C4-2B (cell line): ENCODE data around the gene IGSF5.
"Not testable (repeated sequence)": the region's sequence is repeated elsewhere in the genome, so short reads cannot be mapped to it uniquely, and the experiment has no call there.

Source experiments
- H3K27ac ChIP-seq: fragments of 450-650 bp; 2 replicates; pipeline ENCODE4 v1.5.1; 2017
- CTCF ChIP-seq: fragments of 450-650 bp; conservative IDR thresholded peaks from 2 replicates; pipeline ENCODE4 v1.5.1; 2017; ENCODE audit warnings: mild to moderate bottlenecking
- ZFX ChIP-seq: fragments of 450-650 bp; IDR thresholded peaks from 2 replicates; pipeline ENCODE4 v1.6.1; 2017

Gene IGSF5

GRCh38 chr21:39744883-39745282 is at the start of gene IGSF5:
IGSF5 (plus strand) TSS chr21:39745183; CDS start chr21:39745510, 327 bp downstream.
- H3K27ac ChIP-seq: not testable (repeated sequence)

GRCh38 chr21:39696196-39696595 is 48.8 kb upstream of the IGSF5 start:
- H3K27ac ChIP-seq: no peak overlapping the region
- TF ChIP-seq CTCF: no peak
- no peak for TF ChIP-seq ZFX

- TF ChIP-seq ZFX (no peak), CTCF (no peak)
- no peak overlapping the region for H3K27ac ChIP-seq
Measured at GRCh38 chr21:39696618-39697017, 48.4 kb upstream of the IGSF5 start.

- no peak overlapping the region for H3K27ac ChIP-seq
- TF ChIP-seq ZFX (no peak), CTCF (no peak)
Measured at GRCh38 chr21:39700318-39700717, 44.7 kb upstream of the IGSF5 start.

GRCh38 chr21:39703578-39703977 is 41.4 kb upstream of the IGSF5 start:
- TF ChIP-seq CTCF: no peak
- TF ChIP-seq ZFX: no peak
- no peak overlapping the region for H3K27ac ChIP-seq

- TF ChIP-seq ZFX (no peak), CTCF (peak; percentile 17)
- no peak overlapping the region for H3K27ac ChIP-seq
Measured at GRCh38 chr21:39705849-39706248, 39.1 kb upstream of the IGSF5 start.

- no peak overlapping the region for H3K27ac ChIP-seq
- no peak for TF ChIP-seq ZFX
- TF ChIP-seq CTCF: no peak
Measured at GRCh38 chr21:39707316-39707715, 37.7 kb upstream of the IGSF5 start.

- TF ChIP-seq ZFX: no peak
- TF ChIP-seq CTCF: no peak
- no peak overlapping the region for H3K27ac ChIP-seq
Measured at GRCh38 chr21:39710866-39711265, 34.1 kb upstream of the IGSF5 start.
